Erythroblast (primary cell): ENCODE measurements around the gene TRIM25.

Source experiments
- GATA1 ChIP-seq: IDR thresholded peaks from 2 replicates; pipeline ENCODE4 v1.6.1; 2011; ENCODE audit warnings: low read depth, mild to moderate bottlenecking, control low read depth, low read length, moderate library complexity
- POLR2A ChIP-seq: IDR thresholded peaks from 2 replicates; pipeline ENCODE4 v1.6.1; 2011; ENCODE audit warnings: mild to moderate bottlenecking, low read length

DNA sequence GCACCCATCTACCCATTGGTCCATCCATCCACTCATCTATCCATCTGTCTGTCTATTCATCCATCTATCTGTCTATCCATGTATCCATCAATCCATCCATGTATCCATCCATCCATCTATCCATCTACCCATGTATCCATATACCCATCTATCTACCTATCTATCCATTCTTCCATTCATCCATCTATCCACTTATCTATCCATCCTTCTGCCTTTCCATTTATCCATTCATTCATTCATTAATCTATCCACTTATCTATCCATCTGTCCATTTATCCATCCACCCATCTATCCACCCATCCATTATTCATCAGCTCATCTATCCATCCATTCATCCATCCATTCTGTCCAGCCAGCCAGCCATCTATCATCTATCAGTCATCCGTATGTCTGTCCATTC is 21.5 kb downstream of the TRIM25 start:
- TF ChIP-seq POLR2A (no peak), GATA1 (no peak)
